Activated CD4-positive, alpha-beta T cell treated with anti-CD3 and anti-CD28 coated beads, Interleukin-2, amount 50 U/mL, for 16 hours (primary cell): Measurements from ENCODE around the gene IGFL3.
"Not testable (repeated sequence)": the region's sequence is repeated elsewhere in the genome, so short reads cannot be mapped to it uniquely, and the experiment has no call there.

ENCODE experiments used
- DNase-seq: peaks from one replicate; pipeline ENCODE4 v3.0.0-alpha.2; 2020

IGFL3 gene

DNA sequence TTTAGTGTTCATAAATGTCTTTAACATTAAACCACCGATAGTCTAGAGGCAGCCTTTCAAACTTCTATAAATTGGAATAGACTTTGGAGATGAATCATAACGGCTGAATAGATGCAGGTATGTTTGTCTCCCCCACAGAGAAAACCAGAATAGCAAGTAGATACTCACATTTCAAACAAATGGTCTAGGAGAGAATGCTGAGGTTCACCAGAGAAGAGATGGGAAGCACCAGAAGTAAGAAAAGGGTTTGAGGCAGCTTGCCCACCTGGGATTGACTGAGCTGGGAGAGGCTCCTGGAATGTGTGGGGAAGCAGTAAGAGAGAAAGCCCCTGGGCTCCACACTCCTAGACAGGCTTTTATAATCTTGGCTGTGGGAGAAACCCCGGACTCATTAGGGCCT is 6.4 kb downstream of the IGFL3 start:
- DNase-seq: no peak

DNA sequence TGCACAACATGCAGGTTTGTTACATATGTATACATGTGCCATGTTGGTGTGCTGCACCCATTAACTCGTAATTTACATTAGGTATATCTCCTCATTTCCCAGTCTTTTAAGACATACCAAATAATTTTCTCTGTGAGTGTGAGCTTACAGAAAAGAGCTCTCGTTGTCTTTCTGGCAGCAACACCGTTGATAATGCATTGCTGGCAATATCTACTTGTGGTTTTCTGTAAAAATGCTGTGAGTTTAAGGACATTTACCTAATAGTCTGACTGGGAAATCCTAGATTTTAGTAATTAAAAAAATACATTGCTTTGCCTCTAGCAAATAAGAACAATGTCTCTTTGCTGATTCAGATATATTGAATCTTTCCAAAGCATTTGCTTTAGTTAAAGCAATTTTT is 8.4 kb downstream of the IGFL3 start:
- DNase-seq: no peak

DNA sequence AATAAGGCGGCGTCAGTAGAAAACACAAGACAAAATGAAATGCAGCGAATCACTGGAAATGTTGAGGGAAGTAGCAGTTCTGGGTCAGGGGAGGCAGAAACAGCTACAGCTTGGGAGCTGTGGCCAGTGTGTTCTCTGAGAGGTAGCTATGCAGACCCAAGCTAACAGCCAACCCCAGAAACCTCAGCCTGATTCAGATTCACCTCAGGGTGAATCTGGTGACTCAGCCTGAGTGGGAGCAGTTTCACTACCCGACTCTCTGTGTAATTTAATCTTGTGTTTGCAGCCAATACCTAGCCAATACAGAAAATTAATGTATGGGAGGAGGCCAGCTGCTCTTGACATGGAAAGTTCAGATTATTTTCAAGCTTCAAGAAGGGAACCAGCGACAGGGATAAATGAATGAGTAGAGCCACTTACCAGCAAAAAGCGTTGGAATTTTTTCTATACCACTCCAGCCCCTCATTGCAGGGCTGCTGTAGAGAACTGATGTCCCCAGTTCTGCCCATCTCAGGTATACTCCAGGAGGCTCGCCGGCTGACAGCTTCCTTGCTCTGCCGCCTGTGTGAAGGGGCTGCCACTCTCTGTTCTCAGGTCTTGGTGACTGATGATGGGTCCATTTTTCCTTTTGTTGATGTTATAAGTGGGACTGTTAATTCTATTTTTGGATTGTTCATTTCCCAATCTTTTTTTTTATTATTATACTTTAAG is 8.9 kb downstream of the IGFL3 start:
- DNase-seq: peak; percentile 61

DNA sequence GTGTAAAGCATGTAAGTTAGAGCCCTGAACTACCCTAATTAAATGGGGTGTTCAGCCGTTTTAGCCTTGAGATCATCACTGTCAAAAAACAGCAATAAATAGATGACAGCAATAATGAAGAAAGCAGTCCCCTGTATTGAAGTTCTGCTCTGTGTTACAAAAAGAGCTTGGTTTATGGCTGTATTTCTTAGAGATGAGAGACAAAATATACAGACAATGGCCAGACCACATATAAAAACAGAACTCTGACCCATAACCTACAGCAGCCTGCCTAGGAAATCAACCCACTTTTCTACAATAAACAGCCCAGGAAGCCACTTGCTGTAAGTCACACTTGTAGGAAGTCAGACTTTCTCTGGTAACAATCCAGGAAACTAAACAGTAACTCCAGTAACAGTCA is 10.8 kb downstream of the IGFL3 start:
- no peak for DNase-seq

DNA sequence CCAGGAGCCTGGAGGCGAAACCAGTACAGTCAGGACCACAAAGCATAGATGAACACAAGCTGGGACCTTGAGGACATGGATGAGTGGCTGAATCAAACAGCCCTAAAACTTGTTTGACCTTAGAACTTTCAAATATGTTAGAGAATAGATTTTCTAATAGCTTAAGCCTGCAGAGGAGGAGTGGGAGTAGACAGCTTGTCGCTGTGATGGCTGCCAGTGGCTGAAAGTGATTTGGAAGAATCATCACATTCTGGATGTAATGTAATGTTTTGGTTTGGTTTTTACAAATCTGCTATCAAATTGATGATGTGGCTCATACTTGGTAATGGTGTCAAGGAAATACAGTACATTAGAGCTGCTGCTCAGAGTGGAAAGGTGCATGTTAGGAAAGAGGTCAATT is 12.0 kb downstream of the IGFL3 start:
- DNase-seq: no peak

DNA sequence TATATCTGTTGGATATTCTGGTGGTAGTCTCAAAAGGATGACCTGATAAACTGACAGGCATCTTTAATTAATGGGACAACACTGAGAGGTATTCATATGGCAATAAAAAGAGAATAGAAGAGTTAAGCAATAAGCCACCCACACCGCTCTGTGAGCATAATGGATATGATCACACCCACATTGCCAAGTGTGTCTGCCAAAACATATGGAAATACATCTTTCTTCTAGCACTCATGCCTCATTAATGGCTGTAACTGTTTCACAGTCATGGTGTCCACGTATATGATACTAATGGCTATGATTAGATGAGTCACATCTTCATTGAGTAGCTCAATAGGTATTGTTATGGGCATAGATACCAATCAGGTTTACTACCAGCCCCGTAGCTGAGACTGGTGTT is 13.1 kb downstream of the IGFL3 start:
- DNase-seq: no peak

DNA sequence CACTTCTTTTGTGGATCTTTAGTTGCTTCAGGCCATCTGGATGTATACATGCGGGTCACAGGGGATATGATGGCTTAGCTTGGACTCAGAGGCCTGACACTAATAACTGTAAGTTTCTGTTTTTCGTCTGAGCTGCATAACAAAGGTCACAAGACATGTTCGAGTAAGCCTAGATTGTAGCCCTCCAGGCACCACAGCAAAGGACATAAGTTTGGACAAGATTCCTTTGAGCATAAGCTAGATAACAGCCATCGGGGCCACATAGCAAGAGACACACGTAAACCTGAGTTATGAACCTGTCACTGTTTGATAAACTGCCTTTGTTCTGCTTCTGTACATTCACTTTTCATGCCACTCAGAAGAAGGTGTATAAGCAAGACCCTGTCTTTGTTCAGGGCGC is 14.6 kb downstream of the IGFL3 start:
- no peak for DNase-seq

DNA sequence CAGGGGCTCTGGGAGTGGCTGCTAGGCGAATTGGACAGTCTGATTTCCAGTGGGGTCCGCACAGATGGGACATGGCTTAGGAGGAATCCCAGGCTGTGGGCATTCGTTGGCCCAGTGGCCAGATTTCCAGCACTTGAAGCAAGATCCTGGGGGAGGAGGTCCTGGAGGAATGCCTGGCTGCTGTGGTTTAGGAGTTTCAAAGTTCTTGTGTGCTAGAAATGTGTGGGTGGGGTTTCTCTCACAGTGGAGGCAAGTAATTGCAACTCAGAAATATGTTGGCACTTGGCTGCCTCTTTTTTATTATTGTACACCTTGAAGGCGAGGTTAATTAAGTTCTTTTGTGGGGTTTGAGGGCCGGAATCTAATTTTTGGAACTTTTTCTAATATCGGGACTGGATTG is 17.1 kb downstream of the IGFL3 start:
- DNase-seq: no peak

DNA sequence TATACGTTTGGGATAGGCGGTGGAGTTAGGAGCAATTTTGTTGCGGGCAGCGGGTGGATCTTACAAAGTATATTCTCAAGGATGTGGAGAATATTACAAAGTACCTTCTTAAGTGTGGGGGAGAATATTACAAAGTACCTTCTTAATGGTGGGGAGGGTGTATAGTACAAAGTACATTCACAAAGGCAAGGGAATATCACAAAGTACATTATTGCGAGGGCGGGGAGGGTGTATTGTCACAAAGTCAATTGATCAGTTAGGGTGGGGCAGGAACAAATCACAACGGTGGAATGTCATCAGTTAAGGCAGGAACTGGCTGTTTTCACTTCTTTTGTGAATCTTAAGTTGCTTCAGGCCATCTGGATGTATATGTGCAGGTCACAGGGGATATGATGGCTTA is 22.2 kb downstream of the IGFL3 start:
- DNase-seq: not testable (repeated sequence)

DNA sequence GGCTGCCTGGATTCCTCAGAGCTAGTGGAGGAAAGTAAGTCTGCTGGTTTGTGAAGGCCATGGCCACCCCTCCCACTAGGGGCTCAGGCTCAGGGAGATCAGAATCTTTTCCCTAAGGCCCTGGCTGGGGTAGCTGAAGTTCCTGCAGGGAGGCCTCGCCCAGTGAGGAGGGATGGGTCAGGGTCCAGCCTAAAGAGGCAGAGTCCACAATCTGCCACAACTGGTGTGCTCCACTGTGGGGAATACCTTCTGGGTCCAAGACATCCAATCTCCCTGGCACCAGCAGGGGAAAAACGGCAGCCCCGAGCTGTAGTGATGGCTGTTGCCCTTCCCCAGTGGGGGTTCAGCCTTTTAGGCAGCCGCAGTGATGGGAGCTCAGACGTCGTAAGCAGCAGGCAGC is 23.2 kb downstream of the IGFL3 start:
- no peak for DNase-seq

DNA sequence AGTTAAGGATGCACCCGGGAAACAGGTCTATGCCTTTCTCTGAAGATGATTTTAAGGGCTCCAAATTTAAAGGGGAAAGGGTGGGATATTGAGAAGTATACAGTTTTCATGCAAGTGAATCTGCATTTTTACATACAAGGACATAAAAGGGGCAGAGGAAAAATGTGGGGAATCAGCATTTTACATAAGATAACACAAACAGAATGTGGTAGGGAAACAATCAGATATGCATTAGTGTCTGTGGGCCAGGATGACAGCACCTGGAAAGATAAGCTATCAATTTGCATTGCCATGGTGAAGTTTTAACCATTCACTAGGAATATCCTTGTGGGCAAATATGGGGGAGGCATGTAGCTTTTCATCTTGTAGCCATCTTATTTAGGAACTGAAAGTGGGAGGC is 24.1 kb downstream of the IGFL3 start:
- DNase-seq: no peak

DNA sequence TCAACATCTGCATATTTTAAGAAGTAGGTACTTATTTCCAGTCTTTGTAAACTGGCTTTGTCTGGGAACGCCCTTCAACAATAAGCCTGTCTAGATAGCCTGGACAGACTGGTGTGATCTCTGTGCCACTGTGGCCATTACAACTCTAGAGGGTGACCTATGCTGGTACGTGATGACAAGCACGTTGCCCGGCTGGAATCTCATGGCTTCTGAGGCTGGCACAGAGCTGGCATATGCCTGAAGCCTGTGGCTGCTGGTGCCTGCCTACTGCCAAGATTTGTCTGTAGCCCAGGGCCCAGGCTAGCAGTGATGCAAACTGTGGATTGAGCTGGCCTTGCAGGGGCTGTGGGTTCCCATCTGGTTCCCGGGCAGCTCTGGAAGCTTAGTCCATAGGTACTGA is 34.0 kb downstream of the IGFL3 start:
- DNase-seq: no peak

DNA sequence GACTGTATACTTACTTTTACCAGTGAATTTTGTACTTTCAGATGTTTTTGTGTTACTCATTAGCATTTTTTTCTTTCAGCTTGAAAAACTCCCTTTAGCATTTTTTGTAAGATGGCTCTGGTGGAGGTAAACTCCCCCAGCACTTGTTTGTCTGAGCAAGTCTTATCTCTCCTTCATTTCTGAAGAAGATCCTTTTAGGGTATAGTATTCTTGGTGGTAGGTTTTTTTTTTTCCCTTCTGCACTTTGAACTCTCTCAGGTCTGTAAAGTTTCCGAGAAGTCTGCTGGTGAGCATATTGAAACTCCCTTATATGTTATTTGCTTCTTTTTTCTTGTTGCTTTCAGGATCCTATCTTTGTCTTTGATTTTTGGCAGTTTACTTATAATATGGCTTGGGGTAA is 35.1 kb downstream of the IGFL3 start:
- DNase-seq: no peak

DNA sequence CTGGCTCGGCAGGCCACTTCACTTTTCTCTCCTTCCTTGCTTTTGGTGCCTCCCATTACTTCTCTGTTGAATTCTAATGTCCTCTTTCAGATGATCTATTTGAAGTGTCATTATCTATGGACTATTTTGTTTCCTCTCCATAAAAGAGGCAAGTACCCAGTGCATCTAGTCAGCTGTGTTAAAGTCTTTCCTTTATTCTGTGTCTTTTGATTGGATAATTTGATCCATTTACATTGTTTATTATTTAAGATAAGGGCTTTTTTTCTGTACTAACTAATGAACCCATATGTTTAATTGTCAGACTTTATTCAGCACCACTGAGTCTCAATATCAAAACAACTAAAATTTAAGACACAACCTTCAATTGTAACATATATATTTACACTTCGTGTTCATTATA is 36.4 kb downstream of the IGFL3 start:
- no peak for DNase-seq

DNA sequence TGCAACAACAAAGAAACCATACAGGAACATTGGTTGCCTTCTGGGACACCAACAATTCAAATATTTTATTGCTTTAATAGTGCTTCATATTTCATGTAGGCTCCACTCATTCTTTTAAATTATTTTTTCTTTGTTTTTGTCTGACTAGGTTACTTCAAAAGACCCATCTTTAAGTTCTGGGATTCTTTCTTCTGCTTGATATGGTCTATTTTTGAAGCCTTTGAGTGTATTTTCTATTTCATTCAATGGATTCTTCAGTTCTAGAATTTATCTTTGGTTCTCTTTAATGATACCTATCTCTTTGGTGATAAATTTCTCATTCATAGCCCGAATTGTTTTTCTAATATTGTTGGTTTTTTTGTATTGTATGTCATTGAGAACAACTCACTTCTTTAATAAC is 38.6 kb downstream of the IGFL3 start:
- DNase-seq: no peak

DNA sequence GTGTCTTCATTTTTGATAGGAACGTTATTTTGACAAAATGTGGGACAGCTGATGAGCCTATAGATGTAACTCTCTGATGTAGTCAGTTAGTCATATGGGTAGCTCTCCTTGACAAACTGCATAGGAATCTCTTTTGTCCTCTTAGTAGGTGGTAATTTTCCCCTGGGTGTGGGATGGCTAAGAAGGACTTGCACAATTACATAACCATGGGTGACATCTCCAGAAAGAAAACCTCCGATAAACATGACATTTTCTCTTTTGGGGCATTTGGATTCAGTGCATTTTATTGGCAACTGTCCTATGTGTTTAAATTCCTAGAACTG is 41.8 kb downstream of the IGFL3 start:
- DNase-seq: no peak

DNA sequence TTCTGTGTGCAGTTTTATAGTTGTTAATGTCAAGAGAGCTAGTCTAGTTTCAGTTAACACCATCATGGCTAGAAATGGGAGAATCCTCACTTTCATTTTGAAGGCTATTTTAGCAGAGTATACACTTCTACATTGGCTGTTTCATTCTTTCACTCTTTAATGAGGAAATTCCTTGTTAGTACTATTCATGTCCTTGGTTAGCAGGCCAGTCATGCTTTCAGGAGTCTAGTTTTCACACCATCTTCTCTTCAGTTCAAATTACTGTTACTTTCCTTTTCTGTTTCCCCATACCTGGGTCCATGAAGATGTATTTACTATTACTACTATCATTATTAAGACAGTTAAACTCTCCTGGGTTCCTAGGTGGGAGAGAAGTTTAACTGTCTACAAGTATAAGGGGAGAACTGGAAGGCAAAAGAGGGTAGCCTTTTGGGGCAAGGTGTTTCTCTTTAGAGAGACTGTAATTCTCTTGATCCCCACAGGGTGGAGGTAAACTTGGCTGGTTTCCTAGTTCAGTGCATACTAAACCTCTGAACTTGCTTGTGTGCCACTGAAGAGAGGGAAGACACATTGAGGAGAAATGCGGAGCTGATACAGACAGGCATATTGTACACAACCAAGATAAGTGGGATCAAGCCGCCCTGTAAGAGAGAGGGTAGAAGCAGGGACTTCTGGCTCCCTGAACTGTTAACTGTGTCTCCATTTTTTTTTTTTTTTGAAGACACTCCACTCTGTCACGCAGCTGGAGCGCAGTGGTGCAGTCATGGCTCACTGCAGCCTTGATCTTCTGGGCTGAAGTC is 42.4 kb downstream of the IGFL3 start:
- DNase-seq: peak; percentile 24

DNA sequence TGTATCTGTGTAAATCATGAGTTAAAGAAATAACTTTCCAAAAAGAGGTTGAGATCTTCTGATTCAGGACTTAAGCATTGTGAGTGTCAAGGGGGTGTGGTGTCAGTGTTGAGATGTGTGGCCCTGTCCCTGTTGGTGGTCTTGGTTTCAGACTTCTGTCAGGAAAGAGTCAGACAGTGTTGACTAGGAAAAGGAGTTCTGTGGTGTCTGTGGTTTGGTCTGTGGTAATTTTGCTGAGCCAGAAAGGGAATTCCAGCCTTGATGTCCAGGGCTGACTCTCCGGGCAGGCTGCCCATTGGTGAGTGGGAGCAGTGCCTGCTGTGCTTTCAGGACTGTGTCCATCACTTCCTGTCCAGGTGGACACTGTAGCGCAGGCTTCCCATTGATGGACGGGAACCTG is 43.9 kb downstream of the IGFL3 start:
- DNase-seq: no peak

DNA sequence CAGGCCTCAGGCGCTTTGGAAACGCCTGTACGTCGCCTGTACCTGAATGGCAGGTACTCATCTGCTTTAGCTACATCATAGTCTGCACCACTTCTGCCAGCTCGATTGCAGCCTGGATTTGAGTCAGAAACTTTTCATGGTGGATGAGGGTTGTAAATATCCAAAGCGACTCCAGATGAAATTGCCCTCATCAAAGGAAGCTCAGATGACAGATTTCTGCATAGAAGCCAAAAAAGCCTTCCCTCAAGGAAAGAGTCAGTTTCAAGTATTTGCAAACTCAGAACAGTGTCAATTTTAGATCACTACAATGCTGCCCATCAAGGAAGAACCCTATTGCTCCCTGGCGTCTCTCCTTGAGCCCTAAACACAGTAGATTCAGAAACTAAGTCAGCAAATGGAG is 44.9 kb downstream of the IGFL3 start:
- DNase-seq: no peak

DNA sequence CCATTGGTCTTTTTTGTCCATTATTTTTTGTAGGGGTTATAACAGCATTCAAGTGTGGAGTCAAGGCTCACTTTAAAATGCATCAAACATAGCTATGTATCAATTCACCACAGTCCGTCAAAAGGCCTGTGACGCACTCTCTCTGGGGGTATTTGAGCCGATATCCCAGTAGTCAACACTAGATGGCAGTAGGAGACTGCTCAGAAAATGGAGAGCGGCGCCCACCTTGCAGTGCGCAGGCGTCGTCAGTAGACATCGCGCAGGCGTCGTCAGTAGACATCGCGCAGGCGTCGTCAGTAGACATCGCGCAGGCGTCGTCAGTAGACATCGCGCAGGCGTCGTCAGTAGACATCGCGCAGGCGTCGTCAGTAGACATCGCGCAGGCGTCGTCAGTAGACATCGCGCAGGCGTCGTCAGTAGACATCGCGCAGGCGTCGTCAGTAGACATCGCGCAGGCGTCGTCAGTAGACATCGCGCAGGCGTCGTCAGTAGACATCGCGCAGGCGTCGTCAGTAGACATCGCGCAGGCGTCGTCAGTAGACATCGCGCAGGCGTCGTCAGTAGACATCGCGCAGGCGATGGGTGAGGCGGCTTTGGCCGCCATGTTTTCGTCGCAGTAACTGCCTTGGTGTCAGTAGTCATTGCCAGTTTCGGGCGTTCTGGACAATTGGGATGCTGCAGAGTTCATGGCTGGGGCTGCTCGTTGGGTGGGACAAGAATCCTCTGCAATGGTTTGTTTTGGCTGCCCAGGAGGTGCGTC is 45.7 kb downstream of the IGFL3 start:
- peak; percentile 33 for DNase-seq

DNA sequence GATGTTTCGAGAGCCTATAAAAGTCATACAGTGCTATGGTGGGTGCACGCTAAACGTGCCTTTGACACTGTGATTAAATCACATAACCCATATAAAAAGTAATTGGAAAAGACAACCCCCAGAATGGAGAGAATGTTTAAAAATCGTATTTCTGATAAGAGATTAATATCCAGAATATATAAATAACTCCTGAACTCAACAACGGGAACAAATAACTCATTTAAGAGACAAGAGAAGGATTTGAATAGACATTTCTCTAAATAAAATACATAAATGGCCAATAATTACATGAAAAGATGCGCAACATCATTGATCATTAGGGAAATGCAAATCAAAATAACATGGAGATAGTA is 46.7 kb downstream of the IGFL3 start:
- no peak for DNase-seq

DNA sequence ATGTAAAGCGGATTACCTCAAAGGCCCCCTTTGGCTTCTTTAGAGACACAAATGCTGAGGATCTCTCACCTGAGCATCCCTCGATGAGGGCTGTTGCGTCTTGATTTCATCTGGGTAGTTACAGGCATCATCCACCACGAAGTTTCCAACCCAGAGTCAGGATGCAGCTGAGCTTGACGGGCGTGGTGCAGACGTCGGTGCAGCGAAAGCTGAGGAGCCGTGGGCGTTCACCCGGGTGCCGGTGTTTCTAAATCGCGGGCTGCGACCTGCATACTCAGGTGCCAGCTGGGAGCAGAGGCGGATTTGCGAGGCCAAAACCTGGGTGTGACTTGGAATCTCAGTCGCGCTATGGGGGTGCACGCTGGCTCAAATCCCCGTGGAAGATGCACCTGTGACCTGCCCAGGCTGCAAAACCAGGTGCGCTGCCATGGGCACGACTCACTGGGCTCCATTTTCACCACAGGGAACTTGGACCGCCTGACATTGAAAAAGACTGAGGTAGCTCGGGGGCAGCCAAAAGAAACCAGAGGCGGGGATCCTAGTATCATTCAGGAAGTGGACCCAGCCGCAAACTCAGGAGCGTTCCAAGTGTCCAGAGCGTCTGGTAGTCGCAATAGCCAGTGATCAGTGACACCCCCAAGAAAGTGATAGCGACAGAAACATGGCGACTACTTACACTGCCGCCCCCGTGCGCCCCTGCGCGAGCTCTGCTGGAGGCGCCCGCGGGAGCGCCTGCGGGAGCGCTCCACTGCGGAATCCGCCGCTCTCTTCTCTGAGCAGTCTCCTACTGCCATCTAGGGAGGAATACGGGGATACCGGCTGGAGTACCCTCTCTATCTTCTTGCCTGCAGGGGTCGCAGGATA is 47.3 kb downstream of the IGFL3 start:
- peak; percentile 37 for DNase-seq
